K562 (cell line): ENCODE data around the gene MEOX2. TPM values are rescaled to one million over a fixed set of nuclear protein-coding genes. Genes with fewer than 3 reads are reported as not detected.

ENCODE experiments used
- ATAC-seq: fragments of 200-7000 bp; cut with Tn5 transposase; 3 replicates; pipeline ENCODE4 v1.9.1; 2020; ENCODE audit warnings: moderate library complexity
- BruUV-seq: library from RNA; stranded (reverse); fragments of 400-500 nt; replicated peaks from 2 replicates; lab custom pipeline; 2021; lab: Mats Ljungman, UMichigan
- CTCF ChIA-PET: fragments of 300-600 bp; formaldehyde crosslinking; extraction: SDS; loops from one replicate; lab custom pipeline; 2021; ENCODE audit warnings: low intra/inter-chr PET ratio; lab: Yijun Ruan, JAX
- POLR2A ChIA-PET: fragments of 300-600, 350-650 bp; sonication (Branson Sonifier 250); formaldehyde crosslinking; extraction: SDS; loops from one replicate; lab custom pipeline; 2021; ENCODE audit warnings: antibody characterized with exemption, inconsistent platforms; lab: Yijun Ruan, JAX
- DNase-seq, 4 experiments: peaks; one replicate each; pipeline versions ENCODE4 v3.0.0 to v3.0.0-alpha.2; 2011 to 2018; ENCODE audit warnings: low spot score in 3 of 4, mixed read lengths in 3 of 4; ENCODE audit errors: extremely low read depth in 1 of 4
- FAIRE-seq: peaks from 2 replicates; lab custom pipeline; 2011; peaks lifted over from hg19 to GRCh38; lab: Jason Lieb, UNC
- H2AFZ ChIP-seq: 2 replicates; pipeline ENCODE4 v1.6.0; 2011; ENCODE audit warnings: low read depth, low read length, control low read depth, inconsistent platforms
- H3K27ac ChIP-seq: fragments of 200-600 bp; 3 replicates; pipeline ENCODE4 v1.8.0; 2011; ENCODE audit warnings: low read depth, mild to moderate bottlenecking, control low read depth, inconsistent platforms, low read length, moderate library complexity, mixed read lengths; ENCODE audit errors: extremely low read depth
- H3K27me3 ChIP-seq, 2 experiments: fragments of 300-600 bp in 1 of 2; 2 replicates in 1 of 2; 3 replicates in 1 of 2; pipeline versions ENCODE4 v1.6.0 to v1.8.0; 2011; ENCODE audit warnings: inconsistent platforms in 2 of 2, low read length in 2 of 2, mild to moderate bottlenecking in 1 of 2, mixed read lengths in 1 of 2, moderate library complexity in 1 of 2; ENCODE audit not compliant: control insufficient read depth in 2 of 2, insufficient read depth in 2 of 2
- H3K36me3 ChIP-seq: fragments of 300-600 bp; 3 replicates; pipeline ENCODE4 v1.8.0; 2011; ENCODE audit warnings: mild to moderate bottlenecking, low read length, inconsistent platforms; ENCODE audit not compliant: control insufficient read depth, insufficient read depth
- H3K4me1 ChIP-seq, 2 experiments: fragments of 200-600 bp in 1 of 2; replicated peaks in 1 of 2; 2 replicates in 1 of 2; 3 replicates in 1 of 2; pipeline versions ENCODE4 v1.5.1 to v1.8.0; 2011; ENCODE audit warnings: inconsistent platforms in 2 of 2, low read length in 2 of 2, mild to moderate bottlenecking in 1 of 2, mixed read lengths in 1 of 2, moderate library complexity in 1 of 2; ENCODE audit not compliant: control insufficient read depth in 2 of 2, insufficient read depth in 2 of 2
- H3K4me2 ChIP-seq: 2 replicates; pipeline ENCODE4 v1.6.1; 2011; ENCODE audit warnings: low read length, control low read depth, inconsistent platforms, mixed read lengths; ENCODE audit not compliant: insufficient read depth
- H3K4me3 ChIP-seq: fragments of 200-600 bp; sonication (generic), shearing (Covaris generic); 2 replicates; pipeline ENCODE4 v1.5.1; 2016; ENCODE audit warnings: control low read depth, inconsistent platforms
- H3K79me2 ChIP-seq: fragments of 200-600 bp; 3 replicates; pipeline ENCODE4 v1.8.0; 2011; ENCODE audit warnings: low read length, inconsistent platforms; ENCODE audit not compliant: control insufficient read depth, insufficient read depth
- H3K9ac ChIP-seq, 2 experiments: 2 replicates each; pipeline versions ENCODE4 v1.6.0 to v1.6.1; 2011; ENCODE audit warnings: low read depth in 2 of 2, low read length in 2 of 2, control low read depth in 1 of 2, inconsistent platforms in 1 of 2, mild to moderate bottlenecking in 1 of 2, mixed read lengths in 1 of 2; ENCODE audit not compliant: insufficient read depth in 1 of 2
- H3K9me1 ChIP-seq: one replicate; pipeline ENCODE4 v1.6.0; 2011; ENCODE audit warnings: inconsistent platforms, mild to moderate bottlenecking, low read length, moderate library complexity; ENCODE audit not compliant: control insufficient read depth, insufficient read depth
- H3K9me3 ChIP-seq: replicated peaks from 2 replicates; pipeline ENCODE4 v1.5.1; 2011; ENCODE audit warnings: low read depth, low read length, inconsistent platforms; ENCODE audit not compliant: control insufficient read depth, insufficient read depth
- H4K20me1 ChIP-seq: replicated peaks from 2 replicates; pipeline ENCODE4 v1.6.1; 2011; ENCODE audit warnings: low read length, inconsistent platforms, mixed read lengths; ENCODE audit not compliant: control insufficient read depth, insufficient read depth
- ETV1 ChIP-seq: fragments of 450-650 bp; conservative IDR thresholded peaks from 2 replicates; pipeline ENCODE4 v1.6.1; 2016; ENCODE audit warnings: missing genetic modification characterization, control low read depth, low read depth, missing compliant biosample characterization
- RBM39 ChIP-seq: fragments of 200-400 bp; formaldehyde crosslinking; optimal IDR thresholded peaks from 2 replicates; pipeline ENCODE3; 2018; ENCODE audit warnings: low read depth, low read length
- RHOXF2B ChIP-seq: fragments of 250-450 bp; sonication (Bioruptor Pico); conservative IDR thresholded peaks from 2 replicates; pipeline ENCODE4 v1.5.1; 2021
- SNRNP70 ChIP-seq: fragments of 200-400 bp; formaldehyde crosslinking; optimal IDR thresholded peaks from 2 replicates; pipeline ENCODE3; 2017; ENCODE audit warnings: low read depth, low read length
- ZC3H8 ChIP-seq: fragments of 450-650 bp; IDR thresholded peaks from 2 replicates; pipeline ENCODE4 v1.6.1; 2017
- ZKSCAN1 ChIP-seq: fragments of 150-350 bp; IDR thresholded peaks from 2 replicates; pipeline ENCODE4 v1.6.1; 2016; ENCODE audit warnings: low read depth, low read length
- ZNF41 ChIP-seq: fragments of 250-450 bp; sonication (Bioruptor Pico); conservative IDR thresholded peaks from 2 replicates; pipeline ENCODE4 v1.4.0; 2020; ENCODE audit warnings: mild to moderate bottlenecking
- ZNF76 ChIP-seq: fragments of 250-450 bp; sonication (Bioruptor Pico); IDR thresholded peaks from 2 replicates; pipeline ENCODE4 v1.4.0; 2020; ENCODE audit warnings: mild to moderate bottlenecking, moderate library complexity, borderline replicate concordance
- ZNF780A ChIP-seq: fragments of 250-450 bp; sonication (Bioruptor Pico); IDR thresholded peaks from 2 replicates; pipeline ENCODE4 v1.5.0; 2021; ENCODE audit warnings: mild to moderate bottlenecking
- WGBS: fragments of 100-300 bp; shearing (Covaris generic); methylation state at CpG from one replicate; pipeline ENCODE4 v1.1.6; 2016; ENCODE audit warnings: low coverage, mixed read lengths; ENCODE audit not compliant: insufficient coverage; ENCODE audit errors: missing lambda C conversion rate; 5-methylcytosine and 5-hydroxymethylcytosine counted together
- in situ Hi-C: fragments of 300-500 bp; cut with MboI; formaldehyde crosslinking; loops from 4 replicates; pipeline ENCODE4 v1.15.0; 2018; ENCODE audit warnings: inconsistent platforms, mixed read lengths
- intact Hi-C: fragments of 100-400 bp; cut with micrococcal nuclease; formaldehyde crosslinking; loops from 2 replicates; pipeline ENCODE4 v1.14.2; 2022
- polyA plus RNA-seq, 8 experiments: library from polyadenylated mRNA; depleted of rRNA in 4 of 8; stranded (reverse) in 5 of 8; unstranded in 3 of 8; fragments of >200 nt; fragmentation: Nextera tagmentation in 2 of 8; fragmentation: Illumina TruSeq in 1 of 8; extraction: Ambion mirVana in 2 of 8; extraction: Trizol in 1 of 8; gene quantifications; 2 replicates each; pipeline versions ENCODE4 v1.2.1 to v1.2.3, GENCODE V29; 2011 to 2014; ENCODE audit warnings: inconsistent platforms in 1 of 8, missing spikeins in 1 of 8
- total RNA-seq, 7 experiments: library from RNA; depleted of rRNA in 6 of 7; stranded (reverse); fragments of >200 nt in 6 of 7; fragmentation: Illumina TruSeq in 2 of 7; extraction: Trizol in 2 of 7; gene quantifications; 2 replicates each; pipeline versions ENCODE4 v1.2.1 to v1.2.3, GENCODE V29; 2011 to 2021; ENCODE audit warnings: low replicate concordance in 1 of 7
- TF ChIP-seq, protein P1 (sequence below): IDR thresholded peaks from 2 replicates; pipeline ENCODE4 v1.6.1; 2011; ENCODE audit not compliant: insufficient read length; ENCODE audit errors: extremely low read depth
- TF ChIP-seq, protein P2 (sequence below), 2 experiments: fragments of 450-650 bp; conservative IDR thresholded peaks; 2 replicates each; pipeline ENCODE4 v1.6.1; 2017; ENCODE audit warnings: mild to moderate bottlenecking in 2 of 2, moderate library complexity in 2 of 2
- TF ChIP-seq, protein P3 (sequence below): fragments of 250-450 bp; sonication (Bioruptor Pico); IDR thresholded peaks from 2 replicates; pipeline ENCODE4 v1.8.0; 2022; ENCODE audit warnings: moderate library complexity, mild to moderate bottlenecking, inconsistent platforms

MEOX2 gene
- total and polyA plus RNA-seq, 9 of the 15 experiments (the other 6 are each of a cell fraction or from before 2014, with no cell fraction given): not detected

DNA sequence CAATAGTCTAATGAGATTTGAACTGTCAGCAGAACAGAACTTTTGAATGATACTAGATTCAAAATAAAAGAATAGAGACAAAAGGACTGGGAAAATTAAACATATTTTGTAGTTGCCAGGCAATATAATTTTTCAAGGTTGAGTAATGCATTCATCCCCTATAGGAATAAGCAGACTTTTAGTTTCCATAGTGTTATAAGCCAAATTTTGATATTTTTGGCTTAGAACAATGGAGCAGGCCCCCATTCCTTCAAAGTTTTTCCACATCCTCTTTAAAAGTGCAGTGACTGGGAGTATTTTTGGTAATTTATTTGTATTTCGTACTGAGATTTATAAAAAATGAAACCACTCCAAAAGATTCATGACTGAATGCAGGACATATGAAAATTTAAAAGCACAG lies 24.0 kb downstream of the MEOX2 start:
- Histone ChIP-seq H2AFZ (no peak overlapping the region), H3K27ac (no peak overlapping the region), H3K4me2 (no peak overlapping the region), H3K36me3 (no peaks in the 10 kb centered on the region), H3K9me1 (no peaks in the 10 kb centered on the region), H3K4me1 (no peaks in the 10 kb centered on the region)
- DNase-seq (no peak), FAIRE-seq (no peak), ATAC-seq (no peak)
- BruUV-seq: no TSS peak
- CTCF ChIA-PET: no interaction called here
- in situ Hi-C loops: no loop called here
- 0% methylated on average over 1 of the region's 1 CpG for WGBS
- TF ChIP-seq ZC3H8 (no peak), RBM39 (no peak), SNRNP70 (no peak), ZNF780A (CRISPR knock-in tag) (no peak), ZNF76 (CRISPR knock-in tag) (no peak), ZKSCAN1 (no peak), ETV1 (tag) (no peak), ZNF41 (CRISPR knock-in tag) (no peak), RHOXF2B (CRISPR knock-in tag) (no peak)
- TF ChIP-seq, protein P1, sequence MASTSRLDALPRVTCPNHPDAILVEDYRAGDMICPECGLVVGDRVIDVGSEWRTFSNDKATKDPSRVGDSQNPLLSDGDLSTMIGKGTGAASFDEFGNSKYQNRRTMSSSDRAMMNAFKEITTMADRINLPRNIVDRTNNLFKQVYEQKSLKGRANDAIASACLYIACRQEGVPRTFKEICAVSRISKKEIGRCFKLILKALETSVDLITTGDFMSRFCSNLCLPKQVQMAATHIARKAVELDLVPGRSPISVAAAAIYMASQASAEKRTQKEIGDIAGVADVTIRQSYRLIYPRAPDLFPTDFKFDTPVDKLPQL: no peak
- TF ChIP-seq, protein P2, sequence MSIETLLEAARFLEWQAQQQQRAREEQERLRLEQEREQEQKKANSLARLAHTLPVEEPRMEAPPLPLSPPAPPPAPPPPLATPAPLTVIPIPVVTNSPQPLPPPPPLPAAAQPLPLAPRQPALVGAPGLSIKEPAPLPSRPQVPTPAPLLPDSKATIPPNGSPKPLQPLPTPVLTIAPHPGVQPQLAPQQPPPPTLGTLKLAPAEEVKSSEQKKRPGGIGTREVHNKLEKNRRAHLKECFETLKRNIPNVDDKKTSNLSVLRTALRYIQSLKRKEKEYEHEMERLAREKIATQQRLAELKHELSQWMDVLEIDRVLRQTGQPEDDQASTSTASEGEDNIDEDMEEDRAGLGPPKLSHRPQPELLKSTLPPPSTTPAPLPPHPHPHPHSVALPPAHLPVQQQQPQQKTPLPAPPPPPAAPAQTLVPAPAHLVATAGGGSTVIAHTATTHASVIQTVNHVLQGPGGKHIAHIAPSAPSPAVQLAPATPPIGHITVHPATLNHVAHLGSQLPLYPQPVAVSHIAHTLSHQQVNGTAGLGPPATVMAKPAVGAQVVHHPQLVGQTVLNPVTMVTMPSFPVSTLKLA (conservative IDR thresholded peaks at IDR 0.05): no peak
- TF ChIP-seq, protein P3, sequence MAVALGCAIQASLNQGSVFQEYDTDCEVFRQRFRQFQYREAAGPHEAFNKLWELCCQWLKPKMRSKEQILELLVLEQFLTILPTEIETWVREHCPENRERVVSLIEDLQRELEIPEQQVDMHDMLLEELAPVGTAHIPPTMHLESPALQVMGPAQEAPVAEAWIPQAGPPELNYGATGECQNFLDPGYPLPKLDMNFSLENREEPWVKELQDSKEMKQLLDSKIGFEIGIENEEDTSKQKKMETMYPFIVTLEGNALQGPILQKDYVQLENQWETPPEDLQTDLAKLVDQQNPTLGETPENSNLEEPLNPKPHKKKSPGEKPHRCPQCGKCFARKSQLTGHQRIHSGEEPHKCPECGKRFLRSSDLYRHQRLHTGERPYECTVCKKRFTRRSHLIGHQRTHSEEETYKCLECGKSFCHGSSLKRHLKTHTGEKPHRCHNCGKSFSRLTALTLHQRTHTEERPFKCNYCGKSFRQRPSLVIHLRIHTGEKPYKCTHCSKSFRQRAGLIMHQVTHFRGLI: no peak
- TF ChIP-seq, all 486 proteins: peak for 0
- H4K20me1 ChIP-seq: no peaks in the 10 kb centered on the region
- POLR2A ChIA-PET: no interaction called here
- intact Hi-C loops: no loop called here
- no peak overlapping the region for H3K4me3 ChIP-seq
- H3K9me3 ChIP-seq: no peaks in the 10 kb centered on the region
- no peak overlapping the region for H3K9ac ChIP-seq
- no peaks in the 10 kb centered on the region for H3K79me2 ChIP-seq
- no peaks in the 10 kb centered on the region for H3K27me3 ChIP-seq
